Tibial nerve (tissue), 4 donors: Measurements from ENCODE around the gene FGF18.

ENCODE experiments used
- EP300 ChIP-seq, 2 donors: sonication (generic); formaldehyde crosslinking; IDR thresholded peaks; one replicate each; pipeline ENCODE4 v1.6.1; 2017; ENCODE audit warnings: antibody characterized with exemption in 2 of 2, mild to moderate bottlenecking in 1 of 2
- TF ChIP-seq, protein P1 (sequence below), 5 experiments: fragments of 200-600 bp in 3 of 5; fragments of 450-650 bp in 2 of 5; sonication (generic) in 3 of 5; IDR thresholded peaks; one replicate each; pipeline ENCODE4 v1.5.1; 2016 to 2019; ENCODE audit warnings: antibody characterized with exemption in 5 of 5, mild to moderate bottlenecking in 3 of 5, moderate library complexity in 2 of 5

DNA sequence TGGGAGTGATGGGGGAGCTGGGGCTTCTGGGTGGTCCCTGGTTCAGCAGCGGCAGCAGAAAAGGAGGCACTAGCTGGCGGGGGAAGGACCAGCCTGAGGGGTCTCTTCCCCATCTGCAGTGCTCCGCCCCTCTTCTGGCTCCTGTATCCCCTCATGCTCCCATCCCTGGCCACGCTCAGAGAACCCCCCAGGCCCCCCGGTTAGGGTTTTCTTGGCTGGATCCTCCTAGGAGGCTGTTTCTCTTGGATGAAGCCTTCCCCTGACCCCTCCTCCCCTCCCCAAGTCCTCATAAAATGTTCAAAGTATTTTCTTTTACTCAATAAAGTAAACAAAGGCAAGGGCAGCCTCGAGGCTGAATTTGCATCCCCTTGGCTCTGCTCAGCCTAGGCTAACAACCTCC is 60.8 kb downstream of the FGF18 start:
- TF ChIP-seq, protein P1, sequence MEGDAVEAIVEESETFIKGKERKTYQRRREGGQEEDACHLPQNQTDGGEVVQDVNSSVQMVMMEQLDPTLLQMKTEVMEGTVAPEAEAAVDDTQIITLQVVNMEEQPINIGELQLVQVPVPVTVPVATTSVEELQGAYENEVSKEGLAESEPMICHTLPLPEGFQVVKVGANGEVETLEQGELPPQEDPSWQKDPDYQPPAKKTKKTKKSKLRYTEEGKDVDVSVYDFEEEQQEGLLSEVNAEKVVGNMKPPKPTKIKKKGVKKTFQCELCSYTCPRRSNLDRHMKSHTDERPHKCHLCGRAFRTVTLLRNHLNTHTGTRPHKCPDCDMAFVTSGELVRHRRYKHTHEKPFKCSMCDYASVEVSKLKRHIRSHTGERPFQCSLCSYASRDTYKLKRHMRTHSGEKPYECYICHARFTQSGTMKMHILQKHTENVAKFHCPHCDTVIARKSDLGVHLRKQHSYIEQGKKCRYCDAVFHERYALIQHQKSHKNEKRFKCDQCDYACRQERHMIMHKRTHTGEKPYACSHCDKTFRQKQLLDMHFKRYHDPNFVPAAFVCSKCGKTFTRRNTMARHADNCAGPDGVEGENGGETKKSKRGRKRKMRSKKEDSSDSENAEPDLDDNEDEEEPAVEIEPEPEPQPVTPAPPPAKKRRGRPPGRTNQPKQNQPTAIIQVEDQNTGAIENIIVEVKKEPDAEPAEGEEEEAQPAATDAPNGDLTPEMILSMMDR (IDR thresholded peaks at IDR 0.05): no peak
- TF ChIP-seq EP300 (IDR thresholded peaks at IDR 0.05): no peak
